Keratinocyte (primary cell): ENCODE measurements around the gene NEK8.

ENCODE experiments used
- CTCF ChIP-seq, 3 experiments: IDR thresholded peaks in 1 of 3; conservative IDR thresholded peaks in 1 of 3; optimal IDR thresholded peaks in 1 of 3; 2 replicates in 2 of 3; 3 replicates in 1 of 3; pipeline versions ENCODE3 to v1.5.1; 2011; ENCODE audit warnings: low read length in 3 of 3, mild to moderate bottlenecking in 3 of 3, moderate library complexity in 2 of 3, control low read depth in 1 of 3, inconsistent platforms in 1 of 3; ENCODE audit not compliant: insufficient read depth in 2 of 3; ENCODE audit errors: extremely low read depth in 1 of 3
- EZH2 ChIP-seq: IDR thresholded peaks from one replicate; pipeline ENCODE4 v1.6.1; 2012; ENCODE audit warnings: inconsistent platforms, mild to moderate bottlenecking, low read length, moderate library complexity

- TF ChIP-seq CTCF (optimal IDR thresholded peaks at IDR 0.05 in 1 of 3, IDR thresholded peaks at IDR 0.05 in 1 of 3, conservative IDR thresholded peaks at IDR 0.05 in 1 of 3; ENCODE audit: extremely low read depth in 1 of 3, insufficient read depth in 2 of 3, low read length in 3 of 3) (no peak), EZH2 (no peak)
Observed at GRCh38 chr17:28704219-28704858, 24.2 kb upstream of the NEK8 start.
